HG02678 (cell line): ENCODE measurements around the gene RHBDL1.
"Not testable (repeated sequence)": the region's sequence is repeated elsewhere in the genome, so short reads cannot be mapped to it uniquely, and the experiment has no call there.

ENCODE experiments used
- ATAC-seq: cut with Tn5 transposase; IDR thresholded peaks from one replicate; pipeline ENCODE4 v1.9.1; 2021; ENCODE audit warnings: mild to moderate bottlenecking, moderate library complexity; ENCODE audit not compliant: unreplicated experiment

RHBDL1 gene

GRCh38 chr16:684071-684794 is 8.8 kb downstream of the RHBDL1 start, which contains the start of gene JMJD8:
Gene JMJD8 (minus strand): TSS chr16:684334. CDS start chr16:684319, 15 bp downstream.
- ATAC-seq = peak; percentile 64

DNA sequence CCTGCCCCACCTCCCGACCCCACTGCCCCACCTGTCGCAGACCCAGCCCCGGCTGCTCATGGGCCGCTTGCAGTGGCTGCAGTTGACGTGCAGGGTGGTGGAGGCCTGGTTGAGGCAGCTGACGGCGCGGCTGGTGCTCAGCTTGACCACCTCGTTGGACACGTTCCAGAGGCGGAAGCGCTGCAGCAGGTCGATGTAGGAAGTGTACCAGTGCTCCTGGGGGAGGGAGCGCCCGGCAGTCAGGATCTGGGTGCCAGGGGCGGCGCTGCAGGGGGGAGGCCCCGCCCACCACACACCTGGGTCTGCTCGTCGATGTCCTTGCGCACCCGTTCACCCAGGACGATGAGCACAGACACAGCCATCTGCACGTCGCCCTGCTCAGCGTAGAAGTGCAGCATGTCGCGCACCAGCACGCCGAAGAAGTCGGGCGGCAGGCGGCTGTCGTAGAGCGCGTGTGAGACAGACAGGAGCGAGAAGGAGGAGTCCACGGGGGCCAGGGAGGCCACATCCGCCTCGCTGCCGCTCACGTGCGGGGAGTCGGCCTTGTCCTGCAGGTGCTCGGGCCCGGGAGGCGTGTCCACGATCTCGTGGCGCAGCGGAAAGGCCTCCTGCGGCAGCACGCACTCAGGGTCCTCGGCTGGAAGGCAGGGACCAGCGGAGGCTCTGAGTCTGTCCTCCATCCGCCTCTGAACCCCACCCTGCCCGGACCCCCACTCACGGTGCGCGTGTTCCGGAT is 9.7 kb downstream of the RHBDL1 start:
- no peak for ATAC-seq

DNA sequence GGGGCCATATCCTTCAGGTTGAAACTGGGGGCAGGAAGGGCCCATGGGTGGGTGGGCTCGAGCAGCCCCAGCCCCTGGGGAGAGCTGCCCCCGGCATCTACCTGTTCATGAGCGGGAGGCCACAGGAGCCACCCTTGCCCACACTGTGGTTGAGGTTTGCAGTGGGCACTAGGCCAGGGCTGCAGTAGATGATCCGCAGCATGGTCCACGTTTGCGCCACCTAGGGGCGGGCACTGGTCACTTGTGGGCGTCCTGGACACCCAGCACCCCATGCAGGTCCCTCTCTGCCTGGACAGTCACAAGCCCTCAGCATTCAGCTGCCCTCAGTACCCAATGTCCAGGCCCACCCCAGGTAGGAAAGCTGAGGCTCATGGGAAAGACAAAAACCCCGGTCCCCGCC is 10.5 kb downstream of the RHBDL1 start:
- no peak for ATAC-seq

- ATAC-seq = no peak
Observed at GRCh38 chr16:686459-687260, 11.2 kb downstream of the RHBDL1 start.

- no peak for ATAC-seq
Observed at GRCh38 chr16:687499-687898, 12.0 kb downstream of the RHBDL1 start.

DNA sequence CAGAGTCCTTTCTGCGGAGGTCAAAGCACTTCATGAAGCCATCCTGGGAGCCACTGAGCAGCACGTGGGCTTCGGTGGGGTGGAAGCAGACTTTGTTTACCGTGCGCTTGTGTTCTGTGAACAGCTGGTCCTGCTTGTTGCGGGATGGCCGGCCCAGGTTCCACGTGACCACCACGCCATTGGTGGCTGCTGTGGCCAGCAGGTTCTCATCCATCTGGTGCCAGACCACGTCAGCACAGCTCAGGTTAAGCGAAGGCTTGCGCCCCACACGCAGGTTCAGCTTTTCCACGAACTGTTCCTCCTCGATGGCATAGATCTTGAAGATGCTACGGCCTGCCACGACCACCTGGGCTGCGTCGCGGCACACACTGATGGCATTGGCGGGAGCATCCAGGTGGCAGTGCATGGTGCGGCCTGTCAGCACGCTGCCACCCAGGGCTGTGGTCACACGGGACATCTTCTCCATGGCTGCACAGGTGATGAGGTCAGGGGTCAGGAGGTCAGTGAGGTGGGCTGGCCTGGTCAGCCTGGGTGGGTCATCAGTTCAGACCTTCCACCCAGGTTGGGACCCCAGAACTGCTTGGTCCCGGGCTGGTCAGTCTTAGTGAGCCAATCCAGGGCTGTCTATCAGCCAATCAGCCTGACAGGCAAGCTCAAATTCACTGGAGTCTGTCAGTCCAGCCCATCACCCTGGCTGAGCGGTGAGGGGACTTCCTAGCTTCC is 13.9 kb downstream of the RHBDL1 start:
- no peak for ATAC-seq

DNA sequence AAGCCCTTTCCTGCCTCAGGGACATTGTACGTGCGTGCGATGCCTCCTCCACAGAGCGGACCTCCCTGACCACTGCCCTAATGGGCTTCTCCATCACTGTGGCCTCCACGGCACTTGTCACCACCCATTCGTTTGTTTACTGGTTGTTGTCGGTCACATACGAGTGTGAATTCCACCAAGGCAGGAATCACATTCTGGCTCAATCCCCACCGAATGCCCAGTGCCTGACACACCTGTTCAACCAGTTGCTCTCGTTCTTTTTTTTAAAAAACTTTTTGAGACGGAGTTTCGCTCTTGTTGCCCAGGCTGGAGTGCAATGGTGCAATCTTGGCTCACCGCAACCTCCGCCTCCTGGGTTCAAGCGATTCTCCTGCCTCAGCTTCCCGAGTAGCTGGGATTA is 15.8 kb downstream of the RHBDL1 start:
- not testable (repeated sequence) for ATAC-seq

GRCh38 chr16:692356-693108 is 17.1 kb downstream of the RHBDL1 start:
- no peak for ATAC-seq

DNA sequence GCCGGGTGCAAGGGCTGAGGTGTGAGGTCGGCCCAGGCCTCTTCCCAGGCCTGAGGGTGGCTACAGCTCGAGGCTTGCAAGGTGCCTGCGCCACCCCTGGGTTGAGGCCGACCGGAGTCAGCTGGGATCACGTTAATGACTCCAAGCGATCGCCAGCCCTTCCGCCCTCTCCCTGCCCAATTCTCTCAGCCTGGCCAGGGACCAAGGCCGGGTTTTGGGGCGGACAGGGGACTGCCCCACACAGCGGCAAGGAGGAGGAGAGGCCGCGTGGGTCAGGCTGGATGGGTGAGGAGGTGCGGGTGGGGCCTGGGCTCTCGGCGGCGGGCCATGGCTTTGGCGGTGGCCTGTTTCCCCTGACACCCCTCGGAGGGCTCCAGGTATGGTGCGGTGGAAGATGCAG is 17.9 kb downstream of the RHBDL1 start:
- no peak for ATAC-seq

GRCh38 chr16:693766-694165 is 18.3 kb downstream of the RHBDL1 start:
- no peak for ATAC-seq

DNA sequence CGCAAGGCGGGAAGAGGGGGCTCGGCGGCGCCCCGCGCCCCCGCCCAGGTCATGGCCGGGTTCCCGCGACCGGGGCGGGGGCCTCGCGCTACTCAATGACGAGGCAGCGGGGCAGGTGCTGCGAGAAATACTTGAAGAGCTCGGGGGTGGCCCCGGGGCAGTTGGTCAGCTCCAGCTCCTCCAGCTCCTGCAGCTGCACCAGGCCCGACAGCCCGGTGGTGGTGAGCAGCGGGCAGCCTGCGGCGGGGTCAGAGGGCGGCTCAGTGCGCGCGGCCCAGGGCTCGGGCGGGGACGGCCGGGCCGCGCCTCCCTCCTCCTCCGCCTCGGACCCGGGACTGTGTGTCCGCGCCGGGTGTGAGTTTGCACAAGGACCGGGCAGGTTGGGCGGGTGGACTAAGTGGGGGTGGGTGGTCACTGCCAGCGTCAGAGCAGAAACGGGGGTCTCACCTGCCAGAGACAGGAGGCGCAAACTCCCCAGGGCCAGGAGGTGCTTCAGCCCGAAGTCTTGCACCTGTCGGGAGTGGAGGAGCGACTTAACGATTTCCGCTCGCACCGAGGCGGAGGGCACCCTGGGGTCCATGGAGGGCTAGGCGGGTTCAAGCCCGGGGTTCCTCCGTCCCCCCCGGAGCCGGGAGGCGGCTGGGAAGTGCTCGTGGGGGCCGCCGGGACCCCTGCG is 18.9 kb downstream of the RHBDL1 start:
- no peak for ATAC-seq

GRCh38 chr16:694863-695354 is 19.4 kb downstream of the RHBDL1 start:
- no peak for ATAC-seq

- no peak for ATAC-seq
Observed at GRCh38 chr16:695355-696089, 20.1 kb downstream of the RHBDL1 start.

- no peak for ATAC-seq
Observed at GRCh38 chr16:698911-699671, 23.6 kb downstream of the RHBDL1 start.

DNA sequence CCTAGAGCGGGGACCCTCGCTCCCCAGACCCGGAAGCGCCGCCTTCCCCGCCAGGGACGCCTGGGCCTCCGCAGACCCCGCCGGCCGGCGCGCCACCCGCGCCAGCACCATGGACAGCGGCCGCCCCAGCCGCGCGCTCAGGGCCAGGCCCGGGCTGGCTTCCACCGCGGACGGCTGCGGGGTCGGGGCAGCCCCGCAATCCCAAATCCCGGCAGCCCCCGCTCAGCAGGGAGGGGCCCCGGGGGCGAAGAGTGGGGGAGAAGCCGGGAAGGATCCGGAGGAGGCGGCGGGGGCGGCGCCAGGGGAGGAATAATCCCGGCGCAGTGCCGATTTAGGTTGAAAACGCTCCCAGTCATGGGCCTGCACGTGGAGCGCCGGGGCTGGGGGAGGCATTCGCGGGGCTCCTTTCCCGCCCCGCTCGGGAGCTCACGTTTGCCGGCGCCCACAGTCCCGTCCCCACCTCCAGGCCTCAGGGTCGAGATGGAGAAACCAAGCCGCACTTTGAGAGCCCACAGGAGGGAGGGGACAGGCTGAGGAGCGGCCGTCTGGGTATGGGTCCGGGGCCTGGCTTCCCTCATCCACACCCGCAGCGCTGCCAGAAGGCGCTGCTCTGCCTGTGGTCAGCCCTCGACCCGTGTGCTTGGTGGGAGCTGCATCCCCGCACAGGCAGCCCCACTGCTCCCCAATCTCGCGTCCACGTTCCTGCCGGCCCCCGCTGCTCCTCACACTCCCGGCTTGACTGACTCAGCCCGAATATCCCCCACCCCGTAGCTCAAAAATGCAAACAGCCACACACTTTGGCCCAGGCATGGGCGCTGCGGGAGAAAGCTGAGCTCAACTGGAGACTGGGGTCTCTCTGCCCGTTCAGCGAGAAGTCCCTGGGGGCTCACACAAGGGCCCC is 25.5 kb downstream of the RHBDL1 start:
- ATAC-seq = no peak

DNA sequence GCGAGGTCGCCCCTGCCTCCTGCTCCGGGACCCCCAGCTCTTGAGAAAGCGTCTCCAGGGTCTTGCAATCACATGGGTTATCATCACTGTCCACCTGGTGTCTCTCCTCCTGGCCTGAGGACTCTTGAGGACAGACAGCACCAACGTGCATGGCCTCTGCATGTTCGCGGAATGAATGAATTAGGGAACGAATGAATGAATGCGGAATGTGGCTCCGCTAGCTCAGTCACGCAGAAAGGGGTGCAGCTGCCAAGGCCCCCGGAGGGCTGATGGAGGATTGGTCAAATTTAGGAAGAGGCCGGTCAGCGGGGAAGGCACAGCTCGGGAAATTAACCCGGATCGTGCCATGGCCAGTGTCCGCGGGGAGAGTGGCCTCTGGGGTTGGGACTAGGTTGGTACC is 26.9 kb downstream of the RHBDL1 start:
- ATAC-seq = no peak

- ATAC-seq = no peak
Observed at GRCh38 chr16:703406-703805, 27.9 kb downstream of the RHBDL1 start.
